Neural cell (in vitro differentiated cells): Measurements from ENCODE around the gene METTL1. TPM values are rescaled to one million over a fixed set of nuclear protein-coding genes. Genes with fewer than 3 reads are reported as not detected.

ENCODE experiments used
- H2AFZ ChIP-seq: fragments of 200-600, 300-800 bp; sonication (generic), shearing (Covaris generic); 2 replicates; pipeline ENCODE4 v1.6.0; 2014; ENCODE audit warnings: low read depth, mild to moderate bottlenecking, antibody characterized with exemption, low read length, moderate library complexity
- H3F3A ChIP-seq: fragments of 200-600 bp; shearing (Covaris generic); 2 replicates; pipeline ENCODE4 v1.6.1; 2016; ENCODE audit warnings: mild to moderate bottlenecking, moderate library complexity, mixed read lengths, antibody characterized with exemption, low read length; ENCODE audit not compliant: insufficient read depth, poor library complexity, severe bottlenecking
- H3K27ac ChIP-seq: fragments of 200-600, 300-800 bp; sonication (generic), shearing (Covaris generic); 2 replicates; pipeline ENCODE4 v1.5.1; 2014; ENCODE audit warnings: mild to moderate bottlenecking, low read length, moderate library complexity
- H3K27me3 ChIP-seq: fragments of 300-800, 200-600 bp; sonication (generic), shearing (Covaris generic); 2 replicates; pipeline ENCODE4 v1.6.0; 2014; ENCODE audit warnings: mild to moderate bottlenecking, low read depth, low read length, moderate library complexity; ENCODE audit not compliant: insufficient read depth
- H3K36me3 ChIP-seq: fragments of 300-800, 200-600 bp; sonication (generic), shearing (Covaris generic); 2 replicates; pipeline ENCODE4 v1.5.1; 2014; ENCODE audit warnings: mild to moderate bottlenecking, antibody characterized with exemption, low read length, moderate library complexity; ENCODE audit not compliant: insufficient read depth
- H3K4me2 ChIP-seq: fragments of 300-800, 200-600 bp; sonication (generic), shearing (Covaris generic); 2 replicates; pipeline ENCODE4 v1.6.0; 2014; ENCODE audit warnings: mild to moderate bottlenecking, low read length
- H3K4me3 ChIP-seq: fragments of 300-800, 200-600 bp; sonication (generic), shearing (Covaris generic); 2 replicates; pipeline ENCODE4 v1.5.1; 2014; ENCODE audit warnings: mild to moderate bottlenecking, low read length, moderate library complexity
- H3K79me2 ChIP-seq: fragments of 200-600 bp; shearing (Covaris generic); replicated peaks from 2 replicates; pipeline ENCODE4 v1.6.0; 2014; ENCODE audit warnings: mild to moderate bottlenecking, low read length, moderate library complexity; ENCODE audit not compliant: insufficient read depth
- H3K9ac ChIP-seq: fragments of 300-800, 200-600 bp; sonication (generic), shearing (Covaris generic); 2 replicates; pipeline ENCODE4 v1.6.1; 2016; ENCODE audit warnings: mild to moderate bottlenecking, low read length, mixed read lengths
- H3K9me2 ChIP-seq: fragments of 200-600 bp; shearing (Covaris generic); 2 replicates; pipeline ENCODE4 v1.6.1; 2016; ENCODE audit warnings: mild to moderate bottlenecking, low read length, mixed read lengths; ENCODE audit not compliant: insufficient read depth
- H3K9me3 ChIP-seq: fragments of 200-600, 300-800 bp; sonication (generic), shearing (Covaris generic); 2 replicates; pipeline ENCODE4 v1.6.1; 2016; ENCODE audit warnings: mild to moderate bottlenecking, mixed run types, low read length, moderate library complexity, mixed read lengths
- H4K20me1 ChIP-seq: fragments of 200-600 bp; shearing (Covaris generic); 2 replicates; pipeline ENCODE4 v1.6.1; 2016; ENCODE audit warnings: mild to moderate bottlenecking, mixed run types; ENCODE audit not compliant: insufficient read depth
- CTCF ChIP-seq: fragments of 450-650 bp; IDR thresholded peaks from 2 replicates; pipeline ENCODE4 v1.5.1; 2014; ENCODE audit warnings: antibody characterized with exemption, mild to moderate bottlenecking, moderate library complexity; ENCODE audit not compliant: poor library complexity, severe bottlenecking
- EP300 ChIP-seq: fragments of 450-650 bp; conservative IDR thresholded peaks from 2 replicates; pipeline ENCODE4 v1.6.1; 2014; ENCODE audit warnings: antibody characterized with exemption, mild to moderate bottlenecking, moderate library complexity; ENCODE audit not compliant: poor library complexity, severe bottlenecking
- EZH2 ChIP-seq: fragments of 200-600, 300-800 bp; shearing (Covaris generic), sonication (generic); IDR thresholded peaks from 2 replicates; pipeline ENCODE4 v1.6.1; 2014; ENCODE audit warnings: antibody characterized with exemption, low read length, borderline replicate concordance, mild to moderate bottlenecking; ENCODE audit not compliant: insufficient read depth, poor library complexity, severe bottlenecking
- MXI1 ChIP-seq: fragments of 450-650 bp; conservative IDR thresholded peaks from 2 replicates; pipeline ENCODE4 v1.6.1; 2014; ENCODE audit warnings: antibody characterized with exemption, mild to moderate bottlenecking; ENCODE audit not compliant: poor library complexity, severe bottlenecking
- POLR2AphosphoS5 ChIP-seq: IDR thresholded peaks from 2 replicates; pipeline ENCODE4 v1.6.1; 2012
- RAD21 ChIP-seq: fragments of 450-650 bp; conservative IDR thresholded peaks from 2 replicates; pipeline ENCODE4 v1.6.1; 2014; ENCODE audit warnings: antibody characterized with exemption, mild to moderate bottlenecking, moderate library complexity
- SMC3 ChIP-seq: fragments of 450-650 bp; conservative IDR thresholded peaks from 2 replicates; pipeline ENCODE4 v1.6.1; 2014; ENCODE audit warnings: antibody characterized with exemption, mild to moderate bottlenecking, moderate library complexity; ENCODE audit not compliant: poor library complexity
- TAF1 ChIP-seq: IDR thresholded peaks from 2 replicates; pipeline ENCODE4 v1.6.1; 2012; ENCODE audit warnings: low read depth
- polyA plus RNA-seq: library from polyadenylated mRNA; depleted of rRNA; stranded (reverse); fragments of >200 nt; gene quantifications from 2 replicates; pipeline ENCODE4 v1.2.3, GENCODE V29; 2014
- TF ChIP-seq, protein P1 (sequence below): IDR thresholded peaks from 2 replicates; pipeline ENCODE4 v1.6.1; 2012; ENCODE audit warnings: borderline replicate concordance

Gene METTL1
- polyA plus RNA-seq, 1 donor from 2014 or later: 1.9 TPM

DNA sequence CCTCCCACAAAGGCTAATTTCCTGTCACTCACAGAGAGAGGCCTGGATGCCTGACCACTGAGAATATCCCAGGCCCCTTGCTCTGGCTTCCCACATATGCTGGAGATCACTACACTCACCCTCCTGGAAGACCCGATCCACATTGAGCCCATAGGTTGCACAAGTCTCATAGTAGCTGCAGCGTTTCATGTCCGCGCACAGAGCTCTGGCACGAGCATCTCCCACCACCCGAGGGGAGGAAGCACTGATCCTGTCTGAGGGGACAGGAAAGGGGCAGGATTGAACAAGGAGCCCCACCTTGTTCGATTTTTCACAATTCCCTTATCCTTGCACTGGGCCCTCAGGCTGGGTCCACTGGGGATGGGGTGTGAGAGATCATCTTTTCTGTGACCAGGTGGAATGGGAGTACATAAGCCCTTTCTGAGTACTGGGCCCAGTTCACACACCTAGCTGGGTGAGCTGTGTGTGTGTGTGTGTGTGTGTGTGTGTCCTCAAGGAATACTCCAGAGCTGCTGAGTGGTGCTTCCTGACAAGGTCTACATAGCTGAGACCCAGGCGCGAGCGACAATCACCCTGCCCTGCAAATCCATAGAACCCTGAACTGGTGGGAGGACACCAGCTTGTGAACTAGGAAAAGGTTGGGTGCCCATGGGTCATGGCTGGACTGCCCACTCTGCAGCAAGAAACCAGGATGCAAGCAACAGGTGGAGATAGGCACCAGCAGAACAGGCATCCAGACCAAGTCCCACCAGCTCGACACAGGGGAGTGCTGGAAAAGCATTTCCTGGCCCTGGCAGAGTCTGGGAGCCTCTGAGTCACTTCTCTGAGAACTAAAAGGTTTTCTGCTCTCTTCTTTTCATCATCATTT is 38.9 kb downstream of the METTL1 start:
- no peak overlapping the region for H3K4me3 ChIP-seq
- H3K9ac ChIP-seq: no peak overlapping the region
- H2AFZ ChIP-seq: no peak overlapping the region
- no peak overlapping the region for H3K4me2 ChIP-seq
- no peaks in the 10 kb centered on the region for H3K79me2 ChIP-seq
- H3F3A ChIP-seq: no peaks in the 10 kb centered on the region
- H3K36me3 ChIP-seq: peaks cover 16% of the 10 kb centered on the region
- H3K27ac ChIP-seq: no peak overlapping the region
- H3K27me3 ChIP-seq: peaks cover 69% of the 10 kb centered on the region
- H4K20me1 ChIP-seq: peaks cover 20% of the 10 kb centered on the region
- no peaks in the 10 kb centered on the region for H3K9me3 ChIP-seq
- TF ChIP-seq MXI1 (no peak), CTCF (no peak), SMC3 (no peak), TAF1 (no peak), RAD21 (no peak), POLR2AphosphoS5 (no peak), EP300 (no peak), EZH2 (no peak)
- TF ChIP-seq, protein P1, sequence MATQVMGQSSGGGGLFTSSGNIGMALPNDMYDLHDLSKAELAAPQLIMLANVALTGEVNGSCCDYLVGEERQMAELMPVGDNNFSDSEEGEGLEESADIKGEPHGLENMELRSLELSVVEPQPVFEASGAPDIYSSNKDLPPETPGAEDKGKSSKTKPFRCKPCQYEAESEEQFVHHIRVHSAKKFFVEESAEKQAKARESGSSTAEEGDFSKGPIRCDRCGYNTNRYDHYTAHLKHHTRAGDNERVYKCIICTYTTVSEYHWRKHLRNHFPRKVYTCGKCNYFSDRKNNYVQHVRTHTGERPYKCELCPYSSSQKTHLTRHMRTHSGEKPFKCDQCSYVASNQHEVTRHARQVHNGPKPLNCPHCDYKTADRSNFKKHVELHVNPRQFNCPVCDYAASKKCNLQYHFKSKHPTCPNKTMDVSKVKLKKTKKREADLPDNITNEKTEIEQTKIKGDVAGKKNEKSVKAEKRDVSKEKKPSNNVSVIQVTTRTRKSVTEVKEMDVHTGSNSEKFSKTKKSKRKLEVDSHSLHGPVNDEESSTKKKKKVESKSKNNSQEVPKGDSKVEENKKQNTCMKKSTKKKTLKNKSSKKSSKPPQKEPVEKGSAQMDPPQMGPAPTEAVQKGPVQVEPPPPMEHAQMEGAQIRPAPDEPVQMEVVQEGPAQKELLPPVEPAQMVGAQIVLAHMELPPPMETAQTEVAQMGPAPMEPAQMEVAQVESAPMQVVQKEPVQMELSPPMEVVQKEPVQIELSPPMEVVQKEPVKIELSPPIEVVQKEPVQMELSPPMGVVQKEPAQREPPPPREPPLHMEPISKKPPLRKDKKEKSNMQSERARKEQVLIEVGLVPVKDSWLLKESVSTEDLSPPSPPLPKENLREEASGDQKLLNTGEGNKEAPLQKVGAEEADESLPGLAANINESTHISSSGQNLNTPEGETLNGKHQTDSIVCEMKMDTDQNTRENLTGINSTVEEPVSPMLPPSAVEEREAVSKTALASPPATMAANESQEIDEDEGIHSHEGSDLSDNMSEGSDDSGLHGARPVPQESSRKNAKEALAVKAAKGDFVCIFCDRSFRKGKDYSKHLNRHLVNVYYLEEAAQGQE: no peak
- H3K9me2 ChIP-seq: no peaks in the 10 kb centered on the region

- no peaks in the 10 kb centered on the region for H3K79me2 ChIP-seq
- no peak overlapping the region for H2AFZ ChIP-seq
- no peak overlapping the region for H3K4me3 ChIP-seq
- peaks cover 69% of the 10 kb centered on the region for H3K27me3 ChIP-seq
- H4K20me1 ChIP-seq: peaks cover 17% of the 10 kb centered on the region
- no peak overlapping the region for H3K4me2 ChIP-seq
- no peak overlapping the region for H3K9ac ChIP-seq
- H3K9me3 ChIP-seq: no peaks in the 10 kb centered on the region
- H3K9me2 ChIP-seq: no peaks in the 10 kb centered on the region
- H3K27ac ChIP-seq: no peak overlapping the region
- TF ChIP-seq RAD21: no peak
- TF ChIP-seq MXI1: no peak
- no peak for TF ChIP-seq TAF1
- no peak for TF ChIP-seq POLR2AphosphoS5
- TF ChIP-seq, protein P1: no peak
- no peak for TF ChIP-seq CTCF
- TF ChIP-seq EP300: no peak
- no peak for TF ChIP-seq EZH2
- TF ChIP-seq SMC3: no peak
- H3F3A ChIP-seq: no peaks in the 10 kb centered on the region
- H3K36me3 ChIP-seq: peaks cover 17% of the 10 kb centered on the region
These were observed 39.6 kb downstream of the METTL1 start for GRCh38 chr12:57732270-57732669.
